ENCODE data around the gene FBXO36. TPM values are rescaled to one million over a fixed set of nuclear protein-coding genes. Genes with fewer than 3 reads are reported as not detected.
"Not testable (repeated sequence)": the region's sequence is repeated elsewhere in the genome, so short reads cannot be mapped to it uniquely, and the experiment has no call there.

FBXO36 gene
- total RNA-seq, 4 donors from 2014 or later, result 0.88 to 8.8 (median 5.4) TPM

DNA sequence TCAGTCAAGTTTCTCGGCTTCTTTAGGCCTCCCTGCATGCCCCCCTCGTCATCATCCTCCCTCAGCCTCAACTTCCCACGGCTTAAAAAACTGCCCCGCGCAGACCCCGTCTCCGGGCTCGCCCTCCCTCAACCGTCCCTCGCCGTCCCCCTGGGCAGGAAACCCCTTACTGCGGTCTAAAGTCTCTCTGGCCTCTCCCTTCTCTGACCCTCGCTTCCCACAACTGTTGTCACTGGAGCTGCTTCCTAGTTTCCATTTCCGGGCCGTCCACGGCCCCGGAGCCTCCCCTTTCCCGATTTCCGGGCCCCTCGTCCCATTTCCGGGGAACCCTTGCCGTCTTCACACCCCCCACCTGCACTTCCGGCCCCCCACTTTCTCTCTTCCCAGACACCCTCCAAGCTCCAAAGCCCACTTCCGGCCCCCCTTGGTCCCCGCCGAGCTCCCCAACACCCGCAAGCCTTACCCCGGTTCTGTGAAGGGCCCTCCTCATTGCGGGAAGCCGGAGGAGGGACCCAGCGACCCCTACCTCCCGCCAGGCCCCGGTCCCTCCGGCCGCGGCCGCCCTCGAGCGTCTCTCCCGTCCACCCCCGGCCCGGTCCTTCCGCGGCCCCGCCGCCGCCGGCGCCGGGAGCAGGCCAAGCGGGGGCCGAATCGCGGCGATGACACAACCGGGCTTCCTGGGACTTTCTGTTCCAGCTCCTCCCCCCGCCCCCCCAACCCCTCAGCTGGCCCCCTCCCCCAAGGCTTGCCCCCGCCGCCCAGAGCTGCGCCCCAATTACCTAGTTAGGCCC is 1.0 kb upstream of the FBXO36 start:
- Histone ChIP-seq H3K9me3 (no peaks in the 10 kb centered on the region), H3K27ac (peak overlapping the region; percentile 93 to 99), H3K4me1 (no peaks in the 10 kb centered on the region), H3K27me3 (no peaks in the 10 kb centered on the region), H3K36me3 (no peaks in the 10 kb centered on the region), H3K4me3 (peak overlapping the region; percentile 63 to 95)
- TF ChIP-seq, protein P1, sequence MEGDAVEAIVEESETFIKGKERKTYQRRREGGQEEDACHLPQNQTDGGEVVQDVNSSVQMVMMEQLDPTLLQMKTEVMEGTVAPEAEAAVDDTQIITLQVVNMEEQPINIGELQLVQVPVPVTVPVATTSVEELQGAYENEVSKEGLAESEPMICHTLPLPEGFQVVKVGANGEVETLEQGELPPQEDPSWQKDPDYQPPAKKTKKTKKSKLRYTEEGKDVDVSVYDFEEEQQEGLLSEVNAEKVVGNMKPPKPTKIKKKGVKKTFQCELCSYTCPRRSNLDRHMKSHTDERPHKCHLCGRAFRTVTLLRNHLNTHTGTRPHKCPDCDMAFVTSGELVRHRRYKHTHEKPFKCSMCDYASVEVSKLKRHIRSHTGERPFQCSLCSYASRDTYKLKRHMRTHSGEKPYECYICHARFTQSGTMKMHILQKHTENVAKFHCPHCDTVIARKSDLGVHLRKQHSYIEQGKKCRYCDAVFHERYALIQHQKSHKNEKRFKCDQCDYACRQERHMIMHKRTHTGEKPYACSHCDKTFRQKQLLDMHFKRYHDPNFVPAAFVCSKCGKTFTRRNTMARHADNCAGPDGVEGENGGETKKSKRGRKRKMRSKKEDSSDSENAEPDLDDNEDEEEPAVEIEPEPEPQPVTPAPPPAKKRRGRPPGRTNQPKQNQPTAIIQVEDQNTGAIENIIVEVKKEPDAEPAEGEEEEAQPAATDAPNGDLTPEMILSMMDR (IDR thresholded peaks at IDR 0.05), result no peak
- TF ChIP-seq POLR2A (IDR thresholded peaks at IDR 0.05), result peak in 1 of 2 donors; percentile 15
- DNase-seq, result peak; percentile 68 to 76
- intact Hi-C loops (cut with DNase I; ENCODE audit: low total_unique reads), result no loop called here

DNA sequence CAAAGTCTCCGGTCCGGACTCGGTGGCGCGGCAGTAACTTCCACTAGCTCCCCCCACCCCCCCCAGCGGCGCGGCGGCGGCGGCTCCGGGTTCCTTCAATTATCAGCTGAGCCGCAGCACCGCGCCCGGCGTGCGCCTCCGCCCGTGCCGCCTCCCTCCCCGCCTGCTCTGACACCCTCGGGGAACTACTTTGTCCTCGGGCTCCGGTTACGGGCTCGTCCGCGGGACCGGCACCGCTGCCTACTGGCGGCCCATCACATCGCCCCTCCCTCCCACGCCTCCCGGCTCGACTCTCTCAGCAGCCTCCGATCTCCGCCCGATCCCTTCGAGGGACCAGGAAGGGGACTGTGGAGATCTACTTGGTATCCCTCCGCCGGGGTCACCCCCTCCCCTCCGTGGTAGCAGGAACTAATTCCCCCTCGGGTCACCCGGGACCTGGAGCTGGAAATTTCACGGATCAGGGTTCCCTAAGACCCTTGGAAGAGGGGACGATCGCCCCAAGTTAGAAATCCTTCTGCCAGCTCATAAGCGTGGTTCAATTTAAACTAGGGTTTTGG is 333 bp upstream of the FBXO36 start, which contains the start of gene TRIP12:
Gene TRIP12, minus strand, starts transcription at position 118 of the 557 bp plus-strand sequence. CDS start 41,930 bp downstream, outside the sequence.
- peak within 1 kb of the TSS; percentile 93 to 99 for H3K27ac ChIP-seq
- no peaks in the 10 kb centered on the region for H3K9me3 ChIP-seq
- no peaks in the 10 kb centered on the region for H3K27me3 ChIP-seq
- no peaks in the 10 kb centered on the region for H3K36me3 ChIP-seq
- intact Hi-C loops (cut with DNase I; ENCODE audit: low total_unique reads), result no loop called here
- no peaks in the 10 kb centered on the region for H3K4me1 ChIP-seq
- H3K4me3 ChIP-seq, result peak within 1 kb of the TSS; percentile 63 to 95
- DNase-seq, result peak; percentile 89 to 94
- peak in 1 of 2 donors; percentile 48 for TF ChIP-seq POLR2A (IDR thresholded peaks at IDR 0.05)
- TF ChIP-seq, protein P1 (IDR thresholded peaks at IDR 0.05), result no peak

DNA sequence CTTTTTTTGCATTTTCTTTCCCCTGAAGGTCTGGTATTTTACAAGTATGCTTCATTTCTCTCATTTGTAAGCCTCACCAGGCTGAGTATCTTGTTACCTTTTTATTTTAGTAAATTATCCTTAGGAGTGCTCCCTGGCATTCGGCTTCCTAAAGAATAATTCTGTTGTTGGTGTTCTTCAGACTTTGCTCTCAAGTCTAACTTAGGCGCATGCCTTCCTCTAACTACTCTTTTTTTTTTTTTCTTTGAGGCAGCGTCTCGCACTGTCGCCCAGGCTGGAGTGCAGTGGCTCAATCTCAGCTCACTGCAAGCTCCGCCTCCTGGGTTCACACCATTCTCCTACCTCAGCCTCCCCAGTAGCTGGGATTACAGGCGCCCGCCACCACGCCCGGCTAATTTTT is 2.2 kb downstream of the FBXO36 start:
- H3K4me3 ChIP-seq; H3K9me3 ChIP-seq; intact Hi-C loops (cut with DNase I; ENCODE audit: low total_unique reads); H3K4me1 ChIP-seq; DNase-seq; H3K27me3 ChIP-seq; H3K36me3 ChIP-seq; H3K27ac ChIP-seq: not testable (repeated sequence)

DNA sequence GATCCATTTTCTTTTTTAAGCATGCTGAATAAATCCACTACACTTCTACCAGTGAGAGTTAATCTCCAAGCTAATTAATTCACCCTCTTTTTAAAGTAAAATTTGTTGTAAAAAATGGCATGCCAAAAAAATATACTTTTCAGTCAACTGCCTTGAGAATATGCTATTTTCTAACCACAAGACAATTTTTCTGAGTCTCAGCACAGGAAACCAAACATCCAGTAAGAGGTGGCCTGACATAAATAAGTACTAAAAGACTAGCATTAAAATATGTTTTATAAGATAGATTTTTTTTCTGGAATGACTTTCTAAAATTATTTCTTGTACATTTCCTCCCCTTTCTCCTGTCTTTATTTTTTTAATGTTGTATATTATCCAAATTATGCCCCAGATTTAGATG is 2.9 kb downstream of the FBXO36 start:
- no peaks in the 10 kb centered on the region for H3K4me1 ChIP-seq
- intact Hi-C loops (cut with DNase I; ENCODE audit: low total_unique reads), result no loop called here
- H3K4me3 ChIP-seq, result no peak overlapping the region
- no peak for DNase-seq
- no peaks in the 10 kb centered on the region for H3K9me3 ChIP-seq
- H3K27ac ChIP-seq, result no peak overlapping the region
- no peaks in the 10 kb centered on the region for H3K36me3 ChIP-seq
- TF ChIP-seq, protein P1 (IDR thresholded peaks at IDR 0.05), result no peak
- TF ChIP-seq POLR2A (IDR thresholded peaks at IDR 0.05), result no peak
- no peaks in the 10 kb centered on the region for H3K27me3 ChIP-seq

DNA sequence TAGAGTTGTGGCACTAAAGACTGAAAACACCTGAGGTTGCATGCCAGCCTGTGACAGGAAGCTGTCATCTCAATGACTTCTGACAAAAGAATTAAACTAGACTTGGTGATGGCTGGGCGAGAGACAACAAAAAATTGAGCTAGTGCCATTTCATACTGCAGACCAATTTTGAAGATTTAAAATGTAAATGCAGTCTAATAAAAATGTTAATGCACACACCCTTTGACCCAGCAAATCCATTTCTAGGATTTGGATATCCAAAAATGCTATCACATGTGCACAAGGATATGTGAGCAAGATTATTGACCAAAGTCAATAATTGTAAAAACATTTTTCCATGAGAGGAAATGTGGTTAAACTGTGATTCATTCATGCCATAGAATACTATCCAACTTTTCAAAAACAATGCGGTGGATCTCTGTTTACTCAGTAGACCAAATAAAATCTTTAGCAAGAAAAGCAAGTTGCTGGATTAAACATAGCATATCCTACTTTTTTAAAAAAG is 5.6 kb downstream of the FBXO36 start:
- no peaks in the 10 kb centered on the region for H3K36me3 ChIP-seq
- no peaks in the 10 kb centered on the region for H3K4me1 ChIP-seq
- no peak for DNase-seq
- H3K27me3 ChIP-seq, result no peaks in the 10 kb centered on the region
- TF ChIP-seq, protein P1 (IDR thresholded peaks at IDR 0.05), result no peak
- no peak for TF ChIP-seq POLR2A (IDR thresholded peaks at IDR 0.05)
- no peak overlapping the region for H3K4me3 ChIP-seq
- no peaks in the 10 kb centered on the region for H3K9me3 ChIP-seq
- H3K27ac ChIP-seq, result no peak overlapping the region
- intact Hi-C loops (cut with DNase I; ENCODE audit: low total_unique reads), result no loop called here
